CD4-positive, alpha-beta T cell treated with Interferon alpha-2 for 1 hour (primary cell): ENCODE measurements around the gene ZNF569.
A peak's percentile ranks its signal among the peaks of the same experiment; 100 is the strongest.
"Not testable (repeated sequence)": the region's sequence is repeated elsewhere in the genome, so short reads cannot be mapped to it uniquely, and the experiment has no call there.

Experiments used
- DNase-seq, 2 donors: peaks; one replicate each; pipeline ENCODE4 v3.0.0-alpha.2; 2020 to 2022

ZNF569 gene

DNA sequence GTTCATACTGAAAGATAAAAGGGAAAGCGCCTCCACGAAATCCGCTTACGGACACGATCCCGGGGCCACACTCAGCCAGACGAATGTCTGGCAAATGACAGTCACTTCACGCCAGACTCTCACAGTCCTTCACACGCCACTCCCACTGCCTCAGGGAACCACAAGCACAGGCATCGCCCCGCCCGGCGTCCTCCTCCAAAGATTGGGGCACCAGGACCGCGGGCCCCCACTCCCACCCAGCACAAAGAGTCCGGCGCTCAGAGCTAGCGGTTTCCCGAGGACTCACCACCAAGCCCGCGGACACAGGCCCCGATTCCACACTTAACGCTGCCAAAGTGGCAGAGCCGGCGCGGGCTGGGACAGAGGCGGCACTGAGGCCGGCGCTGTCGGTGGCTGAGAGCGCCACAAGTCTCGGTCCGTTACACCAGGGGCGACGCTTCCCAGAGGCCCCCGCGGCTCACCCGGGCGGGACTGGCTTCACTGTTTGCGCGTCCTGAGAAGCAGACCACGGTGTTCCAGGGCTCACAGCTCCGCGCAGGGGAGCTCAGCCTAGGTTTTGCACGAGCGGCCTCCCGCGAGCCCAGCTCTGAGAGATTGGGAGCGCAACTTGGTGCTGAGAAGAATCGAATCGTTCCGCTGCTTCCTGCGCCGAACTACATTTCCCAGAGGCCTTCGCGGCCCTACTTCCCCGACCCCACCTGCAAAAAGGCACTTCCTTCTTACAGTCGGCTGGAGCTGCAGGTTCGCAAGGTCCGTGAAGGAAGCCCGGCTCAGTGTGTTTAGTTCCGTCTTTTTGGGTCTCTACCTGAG, at the start of gene ZNF569:
Gene ZNF569 (minus strand): TSS at position 647 of the 810 bp plus-strand sequence. CDS start 22,523 bp downstream, outside the sequence.
- peak; percentile 91 to 93 for DNase-seq

DNA sequence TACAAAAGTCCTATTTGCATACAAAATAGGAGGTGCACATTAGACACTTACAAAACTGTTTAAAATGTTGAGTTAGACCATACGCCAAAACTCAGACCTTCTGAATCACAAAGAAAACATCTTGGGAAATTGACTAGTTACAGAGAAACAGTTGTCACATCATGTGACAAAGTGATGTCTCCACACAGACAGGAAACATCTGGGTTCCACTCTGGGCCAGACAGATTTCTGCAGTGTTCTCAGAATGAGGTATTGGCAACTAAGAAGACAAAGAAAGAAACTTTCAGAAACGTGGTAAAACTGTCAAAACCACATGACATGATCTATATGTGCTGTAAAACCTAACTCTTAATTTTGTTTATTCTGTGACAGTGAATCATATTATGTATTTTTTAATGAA, 46.2 kb upstream of the ZNF569 start:
- peak in 1 of 2 donors; percentile 3 for DNase-seq

DNA sequence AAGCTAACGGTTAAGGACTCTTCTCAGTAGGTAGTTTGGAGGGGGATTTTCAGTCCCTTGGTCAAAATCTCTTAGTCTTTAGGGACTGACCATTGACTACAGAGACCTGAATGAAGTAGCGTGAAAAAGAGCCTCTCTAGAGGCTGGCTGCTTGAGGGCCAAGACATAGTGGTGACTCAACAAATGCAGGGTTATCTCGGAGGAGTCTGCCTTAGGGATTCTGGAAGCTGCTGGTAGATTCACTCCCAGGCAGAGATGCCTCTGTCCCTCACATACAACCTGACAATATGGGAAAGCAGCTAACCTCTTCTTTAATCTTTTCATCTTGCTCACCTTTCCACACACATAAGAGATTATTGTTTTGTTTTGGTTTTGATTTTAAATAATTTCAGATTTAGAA, 44.6 kb upstream of the ZNF569 start:
- DNase-seq: no peak

DNA sequence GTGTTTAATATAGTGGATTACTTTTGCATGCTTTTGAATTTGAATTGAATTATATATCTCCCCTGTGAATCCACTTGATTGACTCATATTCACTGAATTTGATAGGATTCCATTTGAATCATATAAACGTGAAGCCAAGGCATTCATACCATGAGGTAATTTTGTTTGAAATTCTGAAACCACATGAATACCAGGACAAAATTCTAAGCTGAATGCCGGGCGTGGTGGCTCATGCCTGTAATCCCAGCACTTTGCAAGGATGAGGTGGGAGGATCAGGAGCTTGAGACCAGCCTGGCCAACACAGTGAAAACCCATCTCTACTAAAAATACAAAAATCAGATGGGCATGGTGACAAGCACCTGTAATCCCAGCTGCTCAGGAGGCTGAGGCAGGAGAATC, 43.9 kb upstream of the ZNF569 start:
- no peak for DNase-seq

DNA sequence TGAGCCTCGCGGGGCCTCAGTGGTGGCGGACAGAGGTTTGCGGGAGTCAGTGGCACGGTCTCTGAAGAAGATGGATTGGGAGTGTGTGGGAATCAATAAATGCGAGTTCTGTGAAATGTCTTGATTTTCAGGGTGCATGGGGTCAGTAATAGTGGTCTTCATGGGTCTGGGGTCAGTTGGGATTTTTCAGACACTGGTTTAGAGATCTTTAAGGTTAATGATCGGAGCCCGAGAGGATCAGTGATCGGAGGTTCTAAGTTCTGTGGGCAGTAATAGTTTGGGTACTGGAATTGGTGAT, 39.9 kb upstream of the ZNF569 start:
- DNase-seq: no peak

DNA sequence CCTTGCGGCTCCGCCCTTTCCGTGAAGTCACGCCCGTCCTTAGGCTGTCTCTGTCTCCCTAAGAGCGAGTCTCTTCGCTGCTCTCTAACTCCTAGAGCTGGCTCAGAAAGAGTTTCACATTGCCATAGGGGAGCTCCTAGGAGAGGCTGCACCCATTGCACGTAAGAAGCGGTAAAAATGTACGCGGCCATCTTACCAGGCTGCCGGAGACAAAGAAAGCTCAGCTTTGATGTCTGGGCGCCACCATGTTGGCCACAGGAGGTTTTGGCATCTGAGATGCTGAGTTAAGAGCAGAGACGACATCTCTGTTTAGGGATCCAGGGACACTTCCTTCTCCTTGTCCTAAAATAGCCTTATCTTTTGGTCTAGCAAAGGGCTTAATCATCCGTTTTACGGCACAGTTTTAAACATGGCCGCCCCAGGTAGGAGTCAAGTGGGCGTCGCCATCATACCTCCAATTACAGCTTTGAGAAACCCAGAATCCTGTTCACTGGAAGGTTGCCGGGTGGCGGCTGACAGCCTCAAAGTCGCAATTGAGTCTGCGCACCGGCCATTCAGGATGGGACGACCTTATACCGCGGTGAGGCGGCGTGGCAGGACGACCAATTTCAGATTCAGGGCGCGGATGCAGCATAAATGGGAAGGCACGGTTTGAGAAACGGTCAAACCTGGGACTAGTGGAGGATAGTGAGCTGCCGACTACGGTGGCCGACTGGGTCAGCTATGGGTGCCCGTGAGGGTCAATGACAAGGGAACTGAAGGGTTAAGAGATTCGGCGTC, 39.3 kb upstream of the ZNF569 start, which contains the start of gene ZNF793:
Gene ZNF793 (plus strand): TSS at position 553 of the 780 bp plus-strand sequence. CDS start 16,501 bp downstream, outside the sequence.
- DNase-seq: peak; percentile 88 to 91

DNA sequence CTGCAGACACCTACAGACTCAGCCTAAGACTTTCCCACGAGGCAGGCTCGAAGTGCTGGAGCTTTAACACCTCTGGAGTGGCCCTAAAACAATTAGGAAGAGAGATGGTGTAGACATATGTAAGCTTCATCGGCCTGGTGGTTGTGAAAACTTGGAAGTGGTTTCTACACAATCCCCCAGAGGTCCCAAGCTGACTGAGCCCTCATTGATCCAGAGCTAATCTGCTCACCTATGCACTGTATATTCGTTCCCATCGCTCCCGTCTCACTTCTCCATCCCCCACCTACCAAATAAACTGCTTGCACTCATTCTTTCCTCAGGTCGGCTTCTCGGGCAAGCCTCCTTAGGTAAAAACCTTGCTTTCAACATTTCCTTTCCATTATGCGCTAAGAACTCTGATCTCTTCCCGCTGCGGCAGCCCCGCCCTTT, 38.7 kb upstream of the ZNF569 start:
- peak in 1 of 2 donors; percentile 1 for DNase-seq

DNA sequence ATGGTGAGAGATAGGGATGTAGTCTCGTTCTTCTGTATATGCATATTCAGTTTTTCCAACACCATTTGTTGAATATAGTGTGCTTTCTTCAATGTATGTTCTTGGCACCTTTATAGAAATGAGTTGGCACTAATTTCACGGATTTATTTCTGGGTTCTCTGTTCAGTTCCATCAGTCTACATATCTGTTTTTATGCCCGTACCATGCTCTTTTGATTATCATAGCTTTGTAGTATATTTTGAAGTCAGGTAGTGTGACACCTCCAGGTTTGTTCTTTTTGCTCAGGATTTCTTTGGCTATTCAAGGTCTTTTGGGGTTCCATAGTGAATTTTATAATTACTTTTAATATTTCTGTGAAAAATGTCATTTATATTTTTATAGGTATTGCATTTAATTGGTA, 25.0 kb upstream of the ZNF569 start:
- DNase-seq: no peak

DNA sequence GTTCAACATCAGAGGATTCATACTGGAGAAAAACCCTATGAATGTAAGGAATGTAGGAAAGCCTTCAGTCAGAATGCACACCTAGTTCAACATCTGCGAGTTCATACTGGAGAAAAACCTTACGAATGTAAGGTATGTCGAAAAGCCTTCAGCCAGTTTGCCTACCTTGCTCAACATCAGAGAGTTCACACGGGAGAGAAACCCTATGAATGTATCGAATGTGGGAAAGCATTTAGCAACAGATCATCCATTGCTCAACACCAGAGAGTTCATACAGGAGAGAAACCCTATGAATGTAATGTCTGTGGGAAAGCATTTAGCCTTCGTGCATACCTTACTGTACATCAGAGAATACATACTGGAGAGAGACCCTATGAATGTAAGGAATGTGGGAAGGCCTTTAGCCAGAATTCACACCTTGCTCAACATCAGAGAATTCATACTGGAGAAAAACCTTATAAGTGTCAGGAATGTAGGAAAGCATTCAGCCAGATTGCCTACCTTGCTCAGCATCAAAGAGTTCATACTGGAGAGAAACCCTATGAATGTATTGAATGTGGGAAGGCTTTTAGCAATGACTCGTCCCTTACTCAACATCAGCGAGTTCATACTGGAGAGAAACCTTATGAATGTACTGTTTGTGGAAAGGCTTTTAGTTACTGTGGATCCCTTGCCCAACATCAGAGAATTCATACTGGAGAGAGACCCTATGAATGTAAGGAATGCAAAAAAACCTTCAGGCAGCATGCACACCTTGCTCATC, 17.3 kb upstream of the ZNF569 start:
- no peak for DNase-seq

DNA sequence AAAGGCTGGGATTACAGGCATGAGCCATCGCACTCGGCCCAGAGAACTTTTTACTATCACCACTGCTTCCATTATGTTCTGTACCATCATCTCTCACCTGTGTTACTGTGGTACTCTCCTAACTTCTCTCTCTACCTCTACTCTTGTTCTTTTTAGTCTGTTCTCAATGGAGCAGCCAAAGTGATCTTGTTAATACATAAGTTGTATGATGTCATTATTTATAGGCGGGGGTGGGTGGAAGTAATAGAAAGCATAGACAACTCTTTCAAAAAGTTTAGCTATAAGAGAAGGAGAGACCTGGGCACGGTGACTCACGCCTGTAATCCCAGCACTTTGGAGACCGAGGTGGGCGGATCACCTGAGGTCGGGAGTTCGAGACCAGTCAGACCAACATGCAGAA, 4.9 kb upstream of the ZNF569 start:
- DNase-seq: no peak

DNA sequence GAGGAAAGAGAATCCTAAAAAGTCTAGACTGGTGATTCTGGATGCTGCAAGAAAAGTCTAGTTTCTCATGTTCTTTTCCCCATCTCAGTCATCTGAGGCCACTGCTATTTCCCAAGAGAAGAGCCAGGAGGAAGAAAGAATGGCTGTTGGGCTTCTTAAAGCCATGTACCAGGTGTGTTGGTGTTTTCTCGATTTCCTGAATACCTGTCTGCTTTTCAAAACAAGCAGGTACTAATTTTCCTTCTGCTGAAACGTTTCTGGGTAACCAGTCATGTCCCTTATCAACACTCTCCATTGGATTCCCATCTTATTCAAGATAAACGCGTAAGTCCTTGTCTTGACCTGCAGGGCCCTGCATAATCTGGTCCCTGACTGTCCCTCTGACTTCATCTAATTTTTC, 3.0 kb upstream of the ZNF569 start:
- DNase-seq: no peak

DNA sequence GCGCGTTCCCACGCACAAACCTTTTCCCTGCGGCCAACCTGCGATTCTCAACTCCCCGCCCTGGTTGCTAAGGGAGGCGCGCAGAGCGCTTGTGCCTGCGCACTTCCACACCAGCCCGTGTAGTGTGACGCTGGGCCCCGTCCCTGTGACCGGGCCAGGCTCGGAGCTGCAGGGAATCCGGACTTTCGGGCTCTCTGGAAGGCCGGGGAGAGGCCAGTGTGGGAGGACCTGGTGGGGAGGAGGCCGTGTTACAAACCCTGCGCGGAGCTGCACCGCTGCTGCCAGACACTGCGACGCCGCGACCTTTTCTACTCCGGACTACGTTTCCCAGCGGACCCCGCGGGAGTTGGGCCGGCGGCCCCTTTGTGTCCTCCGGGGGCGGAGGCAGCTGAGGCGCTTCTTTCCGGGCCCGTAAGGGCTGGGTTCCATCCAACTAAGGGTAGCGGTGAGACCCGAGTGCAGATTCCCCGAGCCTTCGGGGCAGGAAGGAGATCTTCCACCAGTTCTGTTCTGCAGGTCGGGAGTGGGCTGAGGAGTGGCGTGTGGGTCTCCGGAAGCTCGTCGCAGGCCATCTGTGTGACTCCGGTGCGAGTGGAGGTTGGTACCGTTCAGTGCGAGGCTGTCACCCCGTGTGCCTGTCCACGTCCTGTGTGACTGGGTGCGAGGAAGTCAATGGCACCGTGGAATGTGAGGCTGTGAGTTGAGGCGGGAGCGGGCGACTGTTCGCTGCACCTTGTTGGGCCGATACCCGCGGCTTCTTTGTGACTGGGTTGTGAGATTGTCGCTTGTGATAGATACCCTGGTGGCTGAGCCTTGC, 1.9 kb upstream of the ZNF569 start, which contains the start of gene ZNF570:
Gene ZNF570 (plus strand): TSS at position 396 of the 817 bp plus-strand sequence. CDS start 999 bp downstream, outside the sequence.
- DNase-seq: peak; percentile 86 to 93

DNA sequence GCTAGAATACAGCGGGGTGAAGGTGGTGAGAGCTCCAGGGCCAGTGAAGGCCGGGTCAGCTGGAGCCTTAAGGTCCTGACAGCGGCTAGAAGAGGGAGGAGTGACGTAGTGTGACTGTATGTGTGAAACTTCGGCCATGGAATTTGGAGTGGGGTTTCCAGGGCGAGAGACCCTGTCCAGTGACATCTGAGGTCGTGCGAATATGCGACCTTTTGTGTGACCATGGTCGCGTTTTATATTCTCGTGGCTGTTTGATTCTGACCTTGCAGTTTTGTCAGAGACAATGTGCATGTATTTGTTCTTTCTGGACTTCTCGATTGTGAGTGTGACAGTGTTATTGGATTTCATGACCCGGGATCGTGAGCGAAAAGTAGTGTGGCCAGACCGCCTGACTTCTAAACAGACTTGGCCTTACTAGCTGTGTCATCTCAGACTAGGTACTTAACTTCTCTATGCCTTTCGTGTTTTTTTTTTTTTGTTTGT, 405 bp upstream of the ZNF569 start:
- no peak for DNase-seq

DNA sequence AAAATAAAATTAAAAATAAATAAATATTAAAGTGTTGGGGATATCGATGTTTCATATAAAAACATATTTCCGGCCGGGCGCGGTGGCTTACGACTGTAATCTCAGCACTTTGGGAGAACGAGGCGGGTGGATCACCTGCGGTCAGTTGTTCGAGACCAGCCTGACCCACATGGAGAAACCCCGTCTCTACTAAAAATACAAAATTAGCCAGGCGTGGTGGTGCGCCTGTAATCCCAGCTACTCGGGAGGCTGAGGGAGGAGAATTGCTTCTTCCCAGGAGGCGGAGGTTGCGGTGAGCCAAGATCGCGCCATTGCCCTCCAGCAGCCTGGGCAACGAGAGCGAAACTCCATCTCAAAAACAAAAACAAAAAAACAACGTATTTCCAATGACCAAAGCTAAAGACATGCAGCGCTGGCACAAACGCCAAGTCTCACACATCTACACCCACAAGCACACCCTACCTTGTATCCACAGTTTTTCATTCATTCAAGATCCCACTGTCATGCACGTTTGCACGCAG, 907 bp downstream of the ZNF569 start:
- no peak for DNase-seq

DNA sequence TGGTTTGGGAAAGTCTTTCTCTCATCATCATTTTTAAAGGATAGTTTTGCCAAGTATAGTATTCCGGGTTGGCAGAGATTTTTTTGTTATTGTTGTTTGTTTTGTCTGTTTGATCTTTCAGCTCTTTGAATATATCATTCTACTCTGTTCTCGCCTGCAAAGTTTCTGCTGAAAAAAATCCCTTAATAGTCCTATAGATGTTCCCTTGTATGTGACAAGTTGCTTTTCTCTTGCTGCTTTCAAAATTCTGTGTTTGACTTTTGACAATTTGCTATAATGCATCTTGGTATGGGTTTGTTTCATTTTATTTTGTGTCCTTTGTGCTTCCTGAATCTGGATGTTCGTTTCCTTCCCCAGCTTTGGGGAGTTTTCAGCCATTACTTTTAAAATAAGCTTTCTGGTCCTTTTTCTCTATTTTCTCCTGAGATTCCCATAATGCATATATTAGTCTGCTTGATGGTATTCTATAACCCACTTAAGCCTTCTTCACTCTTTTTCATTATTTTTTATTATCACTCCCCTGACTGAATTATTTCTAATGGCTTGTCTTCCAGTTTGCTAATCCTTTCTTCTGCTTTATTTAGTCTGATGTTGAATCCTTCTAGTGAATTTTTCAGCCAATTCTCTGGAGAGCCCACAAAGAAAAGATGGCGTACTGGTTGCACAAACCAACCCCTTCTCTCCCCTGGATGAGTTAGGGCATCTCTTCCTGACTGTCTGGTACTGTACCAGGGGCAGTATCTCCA, 14.6 kb downstream of the ZNF569 start:
- no peak for DNase-seq

DNA sequence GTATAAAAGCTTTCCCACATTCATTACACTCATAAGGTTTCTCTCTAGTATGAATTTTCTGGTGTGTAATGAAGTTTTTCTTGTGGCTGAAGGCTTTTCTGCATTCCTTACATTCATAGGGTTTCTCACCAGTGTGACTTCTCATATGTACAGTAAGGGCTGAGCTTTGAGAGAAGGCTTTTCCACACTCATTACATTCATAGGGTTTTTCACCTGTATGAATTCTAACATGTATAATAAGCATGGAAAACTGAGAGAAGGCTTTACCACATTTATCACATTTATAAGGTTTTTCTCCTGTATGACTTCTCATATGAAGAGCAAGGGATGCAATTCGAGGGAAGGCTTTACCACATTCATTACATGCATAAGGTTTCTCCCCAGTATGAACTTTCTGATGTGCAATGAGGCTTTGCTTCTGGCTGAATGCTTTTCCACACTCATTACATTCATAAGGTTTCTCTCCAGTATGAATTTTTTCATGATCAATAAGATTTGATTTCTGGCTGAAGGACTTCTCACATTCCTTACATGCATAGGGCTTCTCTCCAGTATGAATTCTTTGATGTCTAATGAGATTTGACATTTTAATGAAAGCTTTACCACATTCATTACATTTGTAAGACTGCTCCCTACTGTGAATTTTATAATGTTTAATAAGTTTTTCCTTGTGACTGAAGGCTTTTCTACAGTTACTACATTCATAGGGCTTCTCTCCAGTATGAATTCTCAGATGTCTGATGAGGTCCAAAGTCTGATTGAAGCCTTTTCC, 53.7 kb downstream of the ZNF569 start:
- no peak for DNase-seq

DNA sequence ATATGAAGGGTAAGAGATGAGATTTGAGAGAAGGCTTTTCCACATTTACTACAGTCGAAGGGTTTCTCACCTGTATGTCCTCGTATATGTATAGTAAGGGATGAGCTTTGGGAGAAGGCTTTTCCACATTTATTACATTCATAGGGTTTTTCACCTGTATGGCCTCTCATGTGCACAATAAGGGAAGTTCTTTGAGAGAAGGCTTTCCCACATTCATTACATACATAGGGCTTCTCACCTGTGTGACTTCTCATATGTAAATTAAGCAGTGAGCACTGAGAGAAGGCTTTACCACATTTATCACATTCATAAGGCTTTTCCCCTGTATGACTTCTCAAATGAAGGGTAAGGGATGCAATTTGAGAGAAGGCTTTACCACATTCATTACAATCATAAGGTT, 54.5 kb downstream of the ZNF569 start:
- DNase-seq: no peak

DNA sequence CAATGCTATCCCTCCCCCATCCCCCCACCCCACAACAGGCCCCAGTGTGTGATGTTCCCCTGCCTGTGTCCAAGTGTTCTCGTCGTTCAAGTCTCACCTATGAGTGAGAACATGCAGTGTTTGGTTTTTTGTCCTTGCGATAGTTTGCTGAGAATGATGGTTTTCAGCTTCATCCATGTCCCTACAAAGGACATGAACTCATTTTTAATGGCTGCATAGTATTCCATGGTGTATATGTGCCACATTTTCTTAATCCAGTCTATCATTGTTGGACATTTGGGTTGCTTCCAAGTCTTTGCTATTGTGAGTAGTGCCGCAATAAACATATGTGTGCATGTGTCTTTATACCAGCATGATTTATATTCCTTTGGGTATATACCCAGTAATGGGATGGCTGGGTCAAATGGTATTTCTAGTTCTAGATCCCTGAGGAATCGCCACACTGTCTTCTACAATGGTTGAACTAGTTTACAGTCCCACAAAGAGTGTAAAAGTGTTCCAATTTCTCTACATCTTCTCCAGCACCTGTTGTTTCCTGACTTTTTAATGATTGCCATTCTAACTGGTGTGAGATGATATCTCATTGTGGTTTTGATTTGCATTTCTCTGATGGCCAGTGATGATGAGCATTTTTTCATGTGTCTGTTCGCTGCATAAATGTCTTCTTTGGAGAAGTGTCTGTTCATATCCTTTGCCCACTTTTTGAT, 61.0 kb downstream of the ZNF569 start:
- not testable (repeated sequence) for DNase-seq

DNA sequence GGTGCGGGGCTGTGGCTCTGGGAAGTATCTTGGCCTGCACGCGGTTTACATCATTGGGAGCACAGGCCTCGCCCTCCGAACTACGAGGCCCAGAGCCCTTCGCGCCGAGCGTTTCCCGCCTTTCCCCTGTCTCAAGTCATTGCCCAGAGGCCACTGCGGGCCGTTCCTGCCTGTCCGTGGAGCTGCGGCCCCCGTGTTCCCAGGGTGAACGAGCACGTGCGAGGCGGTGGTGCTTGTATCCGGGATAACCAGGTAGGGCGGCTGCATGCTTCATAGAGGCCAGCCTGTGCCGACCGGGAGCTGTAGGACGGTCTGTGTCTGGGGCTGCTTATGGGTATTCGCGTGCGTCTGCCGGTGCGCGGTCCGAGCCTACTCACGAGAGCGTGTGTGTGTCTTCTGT, 63.8 kb downstream of the ZNF569 start:
- no peak for DNase-seq

DNA sequence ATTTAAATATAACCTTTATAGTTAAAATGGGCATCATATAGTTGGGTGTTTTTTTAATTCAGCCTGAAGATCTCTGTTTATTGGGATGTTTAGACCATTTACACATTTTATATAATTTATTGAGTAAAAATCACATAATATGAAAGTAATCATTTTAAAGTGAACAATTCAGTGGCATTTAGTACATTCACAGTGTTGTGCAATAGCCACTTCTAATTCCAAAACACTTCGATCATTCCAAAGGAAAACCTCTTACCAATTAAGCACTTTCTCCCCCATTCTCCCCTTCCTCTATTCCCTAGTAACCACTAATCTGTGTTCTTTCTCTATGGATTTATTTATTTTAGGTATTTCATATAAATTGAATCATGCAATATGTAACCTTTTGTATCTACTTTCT, 66.2 kb downstream of the ZNF569 start:
- no peak for DNase-seq
